GM21723 (cell line): ENCODE measurements around the gene ZBTB21.
A peak's percentile ranks its signal among the peaks of the same experiment; 100 is the strongest.

Experiments
- ATAC-seq: cut with Tn5 transposase; IDR thresholded peaks from one replicate; pipeline ENCODE4 v1.9.1; 2021; ENCODE audit warnings: mild to moderate bottlenecking, moderate library complexity; ENCODE audit not compliant: unreplicated experiment

The ZBTB21 gene

DNA sequence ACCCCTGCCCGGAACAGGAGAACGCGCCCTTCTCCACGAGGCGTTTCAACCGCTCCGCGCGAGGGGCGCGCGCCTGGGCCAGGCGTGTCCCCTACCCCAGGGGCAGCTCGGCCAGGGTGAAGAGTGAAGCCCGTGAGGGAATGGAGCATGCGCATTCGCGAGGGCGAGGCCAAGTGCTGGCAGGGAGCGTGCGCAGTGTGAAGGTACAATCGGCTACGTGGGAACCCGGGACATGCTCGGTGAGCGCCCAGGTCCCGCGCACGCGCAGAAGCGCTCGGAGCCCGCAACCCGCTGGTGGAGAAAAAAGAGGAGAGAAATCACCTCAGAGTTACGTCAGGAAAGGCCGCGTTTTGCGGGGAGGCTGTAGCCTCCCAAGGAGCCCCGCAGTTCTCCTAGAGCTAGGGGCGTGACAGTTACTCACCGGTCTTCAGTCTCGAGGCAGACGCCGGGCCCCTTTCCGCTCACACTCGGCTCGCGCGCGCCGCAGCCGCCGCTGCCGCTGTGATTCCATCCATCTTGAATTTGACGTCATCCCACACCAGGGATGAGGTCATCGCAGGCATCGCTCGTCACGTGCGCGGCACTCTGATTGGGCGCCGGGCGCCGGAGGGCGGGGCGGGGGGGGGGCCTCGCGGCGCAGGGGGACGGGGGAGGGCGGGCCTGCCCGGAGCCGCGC, at the start of gene ZBTB21:
Gene ZBTB21 (minus strand): TSS at position 530 of the 676 bp plus-strand sequence. CDS start 16,265 bp downstream, outside the sequence.
- peak; percentile 68 for ATAC-seq

DNA sequence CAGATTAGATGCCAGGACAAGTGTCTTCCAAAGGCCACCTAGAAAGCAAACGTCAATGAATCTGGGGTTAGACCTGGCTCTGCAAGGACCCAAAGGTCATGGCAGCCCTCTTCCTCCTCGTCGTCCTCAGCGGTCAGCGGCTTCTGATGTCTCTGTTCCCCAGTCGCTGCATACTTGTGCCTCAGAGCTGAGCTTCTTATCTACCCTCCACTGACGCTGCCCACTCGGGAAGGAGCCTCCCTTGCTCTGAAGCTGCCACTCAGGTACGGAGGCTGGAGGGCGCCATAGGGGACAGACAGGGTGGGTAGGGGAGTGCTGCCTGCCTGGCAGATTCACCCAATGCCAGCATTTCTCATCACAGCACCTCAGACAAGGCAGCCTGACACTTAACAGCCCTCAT, 49.6 kb upstream of the ZBTB21 start:
- ATAC-seq: no peak

DNA sequence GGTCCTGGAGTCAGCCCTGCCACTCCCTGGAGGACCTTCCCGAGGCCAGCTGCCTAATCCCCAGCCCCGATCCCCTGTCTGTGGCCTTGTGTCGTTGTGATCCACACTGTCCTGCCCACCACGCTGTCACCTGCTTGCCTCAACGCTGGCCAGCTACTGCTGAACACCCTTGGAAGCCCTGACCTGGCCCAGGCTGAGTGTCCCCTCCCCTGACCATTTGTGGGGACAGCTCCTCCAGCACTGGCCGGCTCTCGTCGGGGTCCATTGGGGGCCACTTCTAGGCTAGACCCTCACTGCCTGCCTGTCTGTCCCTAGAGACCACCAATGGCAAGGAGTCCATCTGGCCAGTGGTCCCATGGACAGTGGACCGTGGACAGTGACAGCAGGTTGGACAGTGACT, 49.0 kb upstream of the ZBTB21 start:
- ATAC-seq: no peak

DNA sequence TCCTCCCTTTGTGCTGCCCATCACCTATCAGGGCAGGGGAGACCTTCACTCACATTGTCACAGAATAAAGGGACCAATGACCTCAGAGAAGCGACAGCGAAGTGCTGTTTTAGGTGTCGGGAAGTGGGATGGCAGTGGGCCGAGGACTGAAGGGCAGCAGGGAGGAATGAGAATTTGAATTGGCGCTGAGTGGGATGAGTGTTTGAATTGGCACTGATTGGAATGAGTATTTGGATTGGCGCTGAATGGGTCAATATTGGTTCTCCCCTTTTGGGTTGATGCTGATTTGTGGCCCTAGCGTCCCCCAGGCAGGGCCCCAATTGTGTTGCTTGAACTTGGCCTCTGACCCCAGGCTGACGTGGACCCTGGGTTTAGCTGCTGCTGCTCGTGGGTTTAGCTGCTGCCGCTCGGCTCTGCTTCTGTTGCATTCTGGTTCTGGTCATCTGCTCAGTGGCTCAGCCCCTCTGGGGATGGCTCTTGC, 48.5 kb upstream of the ZBTB21 start:
- ATAC-seq: no peak

DNA sequence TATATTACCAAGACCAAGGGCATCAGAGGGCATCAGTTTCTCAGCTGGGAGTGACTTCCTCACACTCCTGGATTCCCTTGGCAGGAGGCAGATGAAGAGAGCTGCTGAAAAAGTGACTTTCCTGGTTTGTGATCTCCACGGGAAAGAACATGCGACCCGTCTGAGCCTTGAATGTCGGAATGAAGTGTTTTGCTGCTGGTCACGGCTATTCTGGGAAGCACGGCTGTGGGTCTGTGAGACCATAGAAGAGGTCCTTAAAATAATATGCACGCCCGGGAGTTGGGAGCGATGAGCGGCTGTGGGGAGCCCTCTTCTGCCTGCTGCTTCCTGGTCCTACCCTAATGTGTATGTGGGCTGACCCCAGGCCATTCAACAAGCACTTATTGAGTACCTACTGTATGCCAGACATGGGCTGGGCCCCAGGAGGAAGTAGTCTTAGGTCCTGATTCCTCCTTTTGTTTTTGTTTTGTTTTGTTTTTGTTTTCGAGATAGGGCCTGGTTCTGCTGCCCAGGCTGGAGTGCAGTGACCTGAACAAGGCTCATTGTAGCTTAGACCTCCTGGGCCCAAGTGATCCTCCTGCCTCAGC, 47.8 kb upstream of the ZBTB21 start:
- no peak for ATAC-seq

DNA sequence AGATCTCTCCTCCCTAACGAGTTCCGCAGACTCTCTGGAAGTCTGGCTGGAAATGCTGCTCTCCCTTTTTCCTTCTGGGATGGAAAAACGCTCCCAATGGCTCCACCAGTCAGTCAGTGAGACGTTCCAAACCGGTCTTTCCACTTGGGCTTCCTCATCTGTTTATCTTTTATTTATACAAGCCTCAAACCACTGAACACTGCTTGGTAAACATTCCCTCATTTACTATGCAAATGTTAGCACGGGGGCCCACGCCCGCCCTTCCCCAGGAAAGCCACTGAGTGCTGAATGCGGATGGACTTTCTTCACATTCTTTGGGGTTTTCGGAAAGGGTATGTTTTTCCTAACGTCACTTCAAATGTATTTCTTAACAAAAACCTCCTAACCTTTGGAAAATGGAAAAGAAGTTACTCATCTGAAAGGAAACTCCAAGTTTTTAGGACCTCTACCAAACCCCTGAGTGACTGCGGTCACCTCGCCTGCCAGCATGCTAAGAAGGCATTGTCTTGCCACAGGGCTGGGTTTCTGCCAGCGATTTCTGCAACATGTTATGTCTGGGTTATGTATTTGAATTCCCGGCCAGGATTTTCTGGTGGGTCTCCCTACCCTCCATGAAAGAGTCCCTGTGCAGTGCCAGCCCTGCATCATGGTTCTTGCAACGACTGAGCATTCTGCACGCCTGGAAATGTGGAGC, 47.0 kb upstream of the ZBTB21 start:
- ATAC-seq: no peak

DNA sequence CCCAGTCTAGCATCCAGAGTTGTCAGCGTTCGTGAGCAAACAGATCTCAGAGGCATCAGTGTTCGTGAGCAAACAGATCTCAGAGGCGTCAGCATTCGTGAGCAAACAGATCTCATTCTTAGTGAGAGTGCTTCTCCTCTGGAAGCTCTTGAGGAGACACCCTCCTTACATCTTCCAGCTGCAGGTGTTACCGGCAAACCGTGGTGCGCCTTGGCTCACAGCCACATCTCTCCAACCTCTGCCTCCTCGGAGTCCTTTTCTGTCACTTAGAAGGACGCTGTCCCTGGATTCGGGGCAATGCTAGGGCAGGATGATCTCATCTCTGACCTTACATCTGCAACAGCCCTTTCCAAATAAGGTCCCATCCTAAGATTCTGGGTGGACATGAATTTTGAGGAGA, 46.3 kb upstream of the ZBTB21 start:
- ATAC-seq: no peak

DNA sequence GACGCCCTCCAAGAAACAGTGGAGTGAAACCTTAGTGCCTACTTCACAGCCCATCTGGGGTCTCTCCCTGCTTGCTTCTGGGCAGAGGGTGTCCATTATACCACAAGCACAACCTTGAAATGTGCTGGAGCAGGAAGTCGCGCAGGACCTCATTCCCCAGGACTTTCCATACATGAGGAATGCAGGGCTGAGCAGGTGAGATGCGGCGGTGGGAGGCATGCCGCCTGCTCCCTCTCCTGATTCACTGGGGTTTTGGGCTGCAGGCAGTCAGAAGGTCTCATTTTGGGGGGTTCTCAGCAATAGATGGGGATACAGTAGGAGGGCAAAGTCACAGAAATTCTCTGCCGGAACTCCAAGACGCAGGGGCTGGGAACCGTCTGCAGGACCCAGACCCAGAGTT, 45.3 kb upstream of the ZBTB21 start:
- no peak for ATAC-seq

DNA sequence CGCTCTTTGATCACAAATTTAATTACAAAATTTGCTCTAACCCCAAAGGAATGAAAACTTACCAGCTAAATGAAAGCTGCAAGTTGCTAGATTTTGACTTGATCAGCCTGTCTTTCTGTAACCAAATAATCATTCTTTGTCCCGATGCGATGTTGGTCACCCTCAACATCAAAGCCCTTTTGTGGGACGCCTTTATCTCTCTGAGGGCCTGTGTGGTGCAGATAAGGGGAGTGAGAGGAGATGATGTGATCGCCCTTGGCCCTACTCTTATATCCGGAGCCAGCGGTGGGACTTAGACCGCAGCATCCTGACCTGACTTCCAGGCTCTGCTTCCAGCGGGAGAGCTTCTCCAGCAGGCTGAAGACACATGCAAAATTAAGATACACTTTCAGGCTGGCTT, 41.6 kb upstream of the ZBTB21 start:
- ATAC-seq: no peak

DNA sequence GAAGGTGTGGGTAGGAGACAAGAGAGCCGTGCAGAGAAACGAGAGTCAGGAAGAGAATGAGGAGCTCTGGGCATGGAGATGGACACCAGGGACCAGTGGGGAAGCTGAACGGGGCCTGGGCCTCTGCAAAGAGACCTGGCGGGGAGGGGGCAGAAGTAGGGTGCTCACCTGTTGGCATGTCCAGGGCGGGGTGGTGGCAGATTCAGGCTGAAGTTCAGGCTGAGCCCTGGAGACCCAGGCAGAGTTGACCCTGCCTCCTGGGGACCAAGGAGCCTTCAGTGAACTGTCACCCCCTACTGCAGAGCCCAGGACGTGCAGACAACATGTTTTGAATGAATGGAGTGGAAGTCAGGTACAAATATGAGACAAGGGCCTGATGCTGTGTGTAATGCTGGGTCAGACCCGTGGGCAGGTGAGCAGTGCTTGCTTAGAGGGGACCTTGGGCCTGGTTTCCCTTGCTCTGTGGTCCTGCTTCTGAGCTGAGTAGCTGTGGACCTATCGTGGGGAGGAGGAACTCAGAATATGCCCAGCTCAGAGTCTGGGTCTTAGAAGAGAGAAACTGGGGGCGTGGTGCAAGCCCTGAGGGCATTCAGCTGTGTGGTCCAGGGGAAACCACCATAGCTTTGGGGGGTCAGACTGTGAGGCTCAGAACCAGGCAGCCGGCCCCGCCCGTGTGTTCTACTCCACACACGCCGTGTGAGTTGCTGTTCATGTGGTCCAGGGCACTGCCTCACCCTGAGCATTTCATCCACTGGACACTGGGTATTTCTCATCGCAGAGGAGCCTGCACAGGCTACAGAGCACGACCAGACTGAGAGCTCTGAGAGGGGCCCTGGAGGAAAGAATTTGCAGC, 39.6 kb upstream of the ZBTB21 start:
- no peak for ATAC-seq

DNA sequence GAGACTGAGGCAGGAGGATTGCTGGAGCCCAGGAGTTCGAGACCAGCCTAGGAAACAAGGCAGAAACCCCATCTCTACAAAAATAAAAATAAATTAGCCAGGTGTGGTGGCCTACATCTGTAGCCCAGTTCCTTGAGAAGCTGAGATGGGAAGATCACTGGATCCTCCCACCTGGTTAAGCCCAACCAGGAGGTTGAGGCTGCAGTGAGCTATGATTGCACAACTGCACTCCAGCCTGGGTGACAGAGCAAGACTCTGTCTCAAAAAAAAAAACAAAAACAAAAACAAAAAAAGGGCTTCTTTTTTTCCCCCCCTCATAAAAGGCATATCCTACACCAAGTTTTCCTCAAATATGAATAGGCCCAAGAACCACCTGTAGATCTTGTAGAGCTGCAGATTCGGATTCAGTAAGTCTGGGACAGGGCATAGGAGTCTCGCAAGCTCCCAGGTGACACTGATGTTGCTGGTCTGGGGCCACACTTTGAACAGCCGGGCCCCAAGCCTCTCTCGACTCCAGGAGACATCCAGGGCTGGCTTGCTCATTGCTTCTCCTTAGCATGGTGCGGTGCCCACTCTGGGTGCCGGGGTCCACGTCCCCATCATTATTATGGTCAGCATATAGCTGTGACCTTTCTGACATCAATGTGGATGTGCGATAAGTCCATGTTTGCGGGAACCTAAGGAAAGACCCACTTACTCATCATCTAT, 38.9 kb upstream of the ZBTB21 start:
- ATAC-seq: no peak

DNA sequence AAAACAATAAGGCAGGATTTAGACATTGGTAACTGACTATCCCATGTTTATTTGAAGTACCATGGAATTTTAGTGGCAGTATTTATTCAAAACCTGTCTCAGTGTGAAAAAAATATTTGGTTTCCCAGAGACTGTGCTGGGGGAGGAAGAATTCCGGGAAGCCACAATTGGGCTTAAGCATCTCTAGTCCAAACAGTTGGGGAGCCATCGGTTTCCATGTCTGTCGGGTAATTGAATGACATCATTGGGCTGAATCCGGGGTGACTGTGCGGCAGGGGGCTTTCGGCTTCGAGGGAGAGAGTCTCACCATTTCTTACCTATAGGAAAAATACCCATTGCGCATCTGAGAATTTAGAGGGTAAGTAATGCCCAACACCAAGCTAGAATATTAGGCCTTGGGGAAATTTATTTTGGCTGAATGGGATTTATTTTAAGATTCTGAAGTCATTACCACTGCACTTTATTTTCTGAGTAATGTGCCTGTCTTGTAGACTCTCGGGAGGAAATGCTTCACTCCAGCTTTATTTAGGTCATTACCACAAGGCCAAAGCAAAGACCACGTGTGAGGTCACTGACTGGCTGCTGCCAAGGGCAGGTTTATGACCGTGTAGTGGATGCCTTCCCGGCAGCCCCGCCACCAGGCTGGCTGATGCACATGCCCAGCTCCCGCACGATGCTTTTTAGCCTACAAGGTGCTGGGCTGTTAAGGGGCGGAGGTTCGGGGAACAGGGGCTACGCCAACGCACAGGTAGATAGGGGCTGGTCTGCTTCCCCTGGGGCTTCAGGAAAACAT, 37.9 kb upstream of the ZBTB21 start:
- no peak for ATAC-seq

DNA sequence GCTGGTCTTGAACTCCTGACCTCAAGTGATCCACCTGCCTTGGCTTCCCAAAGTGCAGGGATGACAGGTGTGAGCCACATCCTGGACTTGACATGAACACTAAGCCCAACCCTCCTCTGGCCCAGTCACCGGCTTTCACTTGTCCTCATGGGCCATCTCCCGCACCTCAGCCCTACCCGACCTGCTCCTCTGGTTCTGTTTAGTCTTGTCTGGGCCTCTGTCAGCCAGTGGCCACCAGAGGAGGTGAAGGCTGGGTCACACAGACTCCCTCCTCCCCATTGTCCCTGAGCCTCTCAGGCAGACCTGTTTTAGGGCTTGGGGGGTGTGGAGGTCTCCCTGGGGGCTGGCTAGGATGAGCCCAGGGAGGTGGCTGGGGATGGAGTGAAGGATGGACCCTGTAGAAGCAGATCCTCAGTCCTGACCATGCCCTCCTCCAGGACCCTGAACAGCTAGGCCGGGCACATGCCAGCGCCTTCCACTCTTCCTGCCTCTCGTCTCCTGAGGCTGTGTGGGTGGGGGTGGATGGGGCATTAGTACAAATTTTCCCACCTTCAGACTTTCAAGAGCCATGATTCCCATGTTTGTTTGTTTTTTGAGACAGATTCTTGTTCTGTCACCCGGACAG, 34.8 kb upstream of the ZBTB21 start:
- no peak for ATAC-seq

DNA sequence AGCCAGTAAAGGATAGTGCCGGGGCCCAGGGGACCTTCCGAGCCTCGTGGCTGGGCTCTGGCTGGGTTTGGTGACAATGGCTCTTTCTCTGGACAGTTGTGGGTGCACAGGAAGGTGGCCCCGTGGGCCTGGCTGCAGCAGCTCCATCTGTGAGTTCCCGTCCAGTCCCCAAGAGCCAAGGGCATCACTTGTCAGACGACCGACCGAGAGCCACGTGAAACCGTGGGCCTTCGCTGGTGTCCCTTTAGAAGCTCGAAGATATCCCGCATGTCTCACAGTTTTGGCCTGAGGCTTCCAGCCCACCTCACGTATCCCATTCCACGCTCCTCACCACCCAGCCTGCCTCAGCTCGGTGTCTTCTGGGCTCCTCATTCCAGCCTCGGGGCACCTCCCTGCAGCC, 33.8 kb upstream of the ZBTB21 start:
- no peak for ATAC-seq

DNA sequence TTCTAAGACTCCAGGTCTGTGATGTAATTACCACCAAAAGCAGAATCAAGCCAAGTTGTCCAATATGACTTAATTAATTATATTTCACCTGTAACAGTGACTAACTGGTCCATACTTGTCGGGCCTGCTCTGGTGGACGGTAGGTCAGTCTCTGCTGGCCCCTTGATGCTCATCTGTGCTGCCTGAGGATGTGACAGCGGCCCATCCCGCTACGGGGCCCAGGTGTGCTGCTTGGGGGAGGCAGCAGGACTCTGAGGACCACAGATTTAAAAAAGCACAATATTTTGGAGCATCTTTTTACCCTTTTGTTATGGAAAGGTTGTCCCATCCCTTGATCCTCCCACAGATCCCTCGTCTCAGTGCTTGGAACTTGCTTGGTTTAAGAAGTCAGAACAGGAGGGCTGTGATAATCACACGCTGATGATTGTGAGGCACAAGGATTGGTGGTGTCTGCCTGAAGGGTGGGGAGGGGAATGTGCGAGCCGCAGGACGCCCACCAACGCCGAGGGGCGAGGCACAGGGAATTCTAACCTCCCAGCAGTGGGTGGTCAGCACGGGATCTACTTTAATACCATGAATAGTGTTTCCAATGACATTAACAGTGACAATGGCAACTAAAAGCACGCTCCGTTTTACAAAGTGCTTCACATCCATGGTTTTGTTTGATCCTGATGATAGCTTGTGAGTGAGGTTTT, 33.2 kb upstream of the ZBTB21 start:
- no peak for ATAC-seq

DNA sequence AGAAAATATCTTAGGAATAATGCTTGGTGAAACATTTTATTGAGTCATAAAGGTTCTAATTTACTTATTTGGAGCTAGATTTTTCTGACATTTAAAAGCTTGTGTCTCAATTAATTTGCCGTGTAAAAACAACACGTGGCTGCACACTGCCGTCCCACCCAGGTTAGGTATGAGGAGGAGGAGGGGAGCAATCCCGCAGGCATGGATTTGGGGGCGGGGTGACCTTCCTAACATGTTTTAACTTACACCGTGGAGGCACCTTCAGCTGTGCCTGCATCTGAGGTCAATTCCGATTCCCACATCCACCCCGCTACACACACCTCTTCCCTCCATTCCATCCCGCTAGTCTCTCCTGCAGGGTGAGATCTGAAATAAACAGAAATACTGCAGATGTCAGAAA, 32.5 kb upstream of the ZBTB21 start:
- no peak for ATAC-seq

DNA sequence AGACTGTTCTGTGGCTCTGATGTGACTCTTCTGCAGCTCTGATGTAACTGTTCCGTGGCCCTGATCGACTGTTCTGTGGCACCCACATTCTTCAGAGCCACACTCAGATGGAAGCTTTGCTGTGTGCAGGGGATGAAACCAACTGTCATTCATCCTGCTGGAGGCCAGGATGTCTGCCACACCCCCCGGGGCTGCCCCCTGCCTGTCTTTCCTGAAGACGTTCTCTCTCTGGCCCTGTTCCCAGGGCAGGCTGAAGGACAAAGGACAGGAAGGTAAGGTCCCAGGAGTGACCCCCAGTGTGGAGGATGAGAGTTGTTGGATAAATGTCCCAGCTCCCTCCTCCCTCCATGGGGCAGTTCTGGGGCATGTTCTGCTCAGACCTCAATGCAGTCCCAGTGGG, 31.6 kb upstream of the ZBTB21 start:
- no peak for ATAC-seq

DNA sequence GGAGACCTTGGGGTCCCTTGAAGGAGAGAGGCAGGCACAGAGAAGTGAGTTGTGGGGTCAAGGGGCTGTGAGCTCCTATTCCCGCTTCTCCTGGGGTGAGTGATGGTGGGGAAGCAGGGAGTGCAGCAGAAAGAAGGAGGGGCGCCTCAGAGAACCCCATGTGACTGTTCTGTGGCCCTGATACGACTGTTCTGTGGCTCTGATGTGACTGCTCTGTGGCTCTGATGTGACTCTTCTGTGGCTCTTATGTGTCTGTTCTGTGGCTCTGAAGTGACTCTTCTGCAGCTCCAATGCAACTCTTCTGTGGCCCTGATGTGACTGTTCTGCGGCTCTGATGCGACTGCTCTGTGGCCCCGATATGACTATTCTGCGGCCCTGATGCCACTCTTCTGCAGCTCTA, 31.1 kb upstream of the ZBTB21 start:
- ATAC-seq: no peak
